ENCODE measurements around the gene CCDC59.
A peak's percentile ranks its signal among the peaks of the same experiment; 100 is the strongest.

The CCDC59 gene

GRCh38 chr12:82357340-82357739, 847 bp downstream of the CCDC59 start:
- peak overlapping the region; percentile 91 for H3K4me3 ChIP-seq (ENCODE audit: low read depth, low read length)
- TF ChIP-seq CTCF (IDR thresholded peaks at IDR 0.05; ENCODE audit: low read depth, low read length, missing control alignments) = no peak
- no peak for DNase-seq (ENCODE audit: low read depth)

- TF ChIP-seq CTCF (IDR thresholded peaks at IDR 0.05; ENCODE audit: low read depth, low read length, missing control alignments) = no peak
- DNase-seq (ENCODE audit: low read depth) = no peak
- no peak overlapping the region for H3K4me3 ChIP-seq (ENCODE audit: low read depth, low read length)
Observed at GRCh38 chr12:82351390-82351789, 6.8 kb downstream of the CCDC59 start.

- no peak for TF ChIP-seq CTCF (IDR thresholded peaks at IDR 0.05; ENCODE audit: low read depth, low read length, missing control alignments)
- DNase-seq (ENCODE audit: low read depth) = no peak
Observed at GRCh38 chr12:82350161-82350560, 8.0 kb downstream of the CCDC59 start.

GRCh38 chr12:82329508-82329907, 28.7 kb downstream of the CCDC59 start:
- TF ChIP-seq CTCF (IDR thresholded peaks at IDR 0.05; ENCODE audit: low read depth, low read length, missing control alignments) = no peak
- no peak overlapping the region for H3K4me3 ChIP-seq (ENCODE audit: low read depth, low read length)
- DNase-seq (ENCODE audit: low read depth) = no peak

More at GRCh38 chr12:82350161-82350560, 8.0 kb downstream of the CCDC59 start:
- H3K4me3 ChIP-seq (ENCODE audit: low read depth, low read length) = no peak overlapping the region

GRCh38 chr12:82327861-82328260, 30.3 kb downstream of the CCDC59 start:
- no peak for DNase-seq (ENCODE audit: low read depth)
- no peak overlapping the region for H3K4me3 ChIP-seq (ENCODE audit: low read depth, low read length)
- no peak for TF ChIP-seq CTCF (IDR thresholded peaks at IDR 0.05; ENCODE audit: low read depth, low read length, missing control alignments)

GRCh38 chr12:82326905-82327503, 31.2 kb downstream of the CCDC59 start:
- no peak overlapping the region for H3K4me3 ChIP-seq (ENCODE audit: low read depth, low read length)
- TF ChIP-seq CTCF (IDR thresholded peaks at IDR 0.05; ENCODE audit: low read depth, low read length, missing control alignments) = peak; percentile 19
- no peak for DNase-seq (ENCODE audit: low read depth)
